Ascending aorta (tissue), 2 donors: ENCODE results near the gene SART3. TPM values are rescaled to one million over a fixed set of nuclear protein-coding genes. Genes with fewer than 3 reads are reported as not detected.

Experiments used
- DNase-seq, 2 donors: peaks; one replicate each; pipeline ENCODE4 v3.0.0-alpha.2; 2019; ENCODE audit warnings: low spot score in 2 of 2
- H3K27ac ChIP-seq, 2 donors: fragments of 200-600 bp; sonication (generic); one replicate each; pipeline ENCODE4 v1.5.1; 2016 to 2017; ENCODE audit warnings: mild to moderate bottlenecking in 1 of 2
- H3K27me3 ChIP-seq: fragments of 200-600 bp; sonication (generic); one replicate; pipeline ENCODE4 v1.5.1; 2017
- H3K36me3 ChIP-seq, 2 donors: fragments of 200-600 bp; sonication (generic); one replicate each; pipeline ENCODE4 v1.5.1; 2016
- H3K4me1 ChIP-seq, 2 donors: fragments of 200-600 bp; sonication (generic); one replicate each; pipeline ENCODE4 v1.5.1; 2016 to 2017; ENCODE audit warnings: mild to moderate bottlenecking in 1 of 2
- H3K4me3 ChIP-seq, 2 donors: fragments of 200-600 bp; sonication (generic); one replicate each; pipeline ENCODE4 v1.5.1; 2016 to 2017; ENCODE audit warnings: mild to moderate bottlenecking in 1 of 2
- H3K9me3 ChIP-seq, 2 donors: fragments of 200-600 bp; sonication (generic); one replicate each; pipeline ENCODE4 v1.5.1; 2016
- CTCF ChIP-seq, 3 experiments: fragments of 200-600 bp in 2 of 3; fragments of 450-650 bp in 1 of 3; sonication (generic) in 2 of 3; IDR thresholded peaks; one replicate each; pipeline ENCODE4 v1.5.1; 2016 to 2019; ENCODE audit warnings: antibody characterized with exemption in 3 of 3, mild to moderate bottlenecking in 1 of 3, moderate library complexity in 1 of 3
- intact Hi-C: fragments of 100-400 bp; cut with DNase I; formaldehyde crosslinking; loops from one replicate; pipeline ENCODE4 v1.15.1; 2023
- total RNA-seq: library from RNA; depleted of rRNA; stranded (reverse); fragments of >200 nt; gene quantifications from one replicate; pipeline ENCODE4 v1.1.0, GENCODE V29; 2016

Gene SART3
- total RNA-seq, 1 donor from 2014 or later, result 22.9 TPM

- TF ChIP-seq CTCF (IDR thresholded peaks at IDR 0.05), result no peak
- H3K9me3 ChIP-seq, result no peaks in the 10 kb centered on the region
- no peak overlapping the region for H3K4me3 ChIP-seq
- no peaks in the 10 kb centered on the region for H3K4me1 ChIP-seq
- intact Hi-C loops, result no loop called here
- no peak overlapping the region for H3K27ac ChIP-seq
- H3K27me3 ChIP-seq, result no peaks in the 10 kb centered on the region
- DNase-seq, result no peak
- H3K36me3 ChIP-seq, result no peaks in the 10 kb centered on the region
These were observed 28.9 kb upstream of the SART3 start for GRCh38 chr12:108589840-108590229.

- DNase-seq, result no peak
These were observed 28.3 kb upstream of the SART3 start for GRCh38 chr12:108589028-108589839.

GRCh38 chr12:108587826-108588225 is 26.9 kb upstream of the SART3 start:
- Histone ChIP-seq H3K27me3 (no peaks in the 10 kb centered on the region), H3K36me3 (no peaks in the 10 kb centered on the region), H3K27ac (no peak overlapping the region), H3K9me3 (no peaks in the 10 kb centered on the region), H3K4me1 (no peaks in the 10 kb centered on the region), H3K4me3 (no peak overlapping the region)
- intact Hi-C loops, result no loop called here
- no peak for TF ChIP-seq CTCF (IDR thresholded peaks at IDR 0.05)
- DNase-seq, result no peak

More at GRCh38 chr12:108589028-108589839, 28.3 kb upstream of the SART3 start:
- no peak overlapping the region for H3K27ac ChIP-seq
- TF ChIP-seq CTCF (IDR thresholded peaks at IDR 0.05), result no peak
- H3K9me3 ChIP-seq, result no peaks in the 10 kb centered on the region
- H3K36me3 ChIP-seq, result no peaks in the 10 kb centered on the region
- no peaks in the 10 kb centered on the region for H3K27me3 ChIP-seq
- H3K4me3 ChIP-seq, result no peak overlapping the region
- intact Hi-C loops, result no loop called here
- H3K4me1 ChIP-seq, result no peaks in the 10 kb centered on the region

GRCh38 chr12:108586306-108586705 is 25.3 kb upstream of the SART3 start:
- no peaks in the 10 kb centered on the region for H3K36me3 ChIP-seq
- intact Hi-C loops, result no loop called here
- no peak for DNase-seq
- H3K4me1 ChIP-seq, result no peaks in the 10 kb centered on the region
- H3K9me3 ChIP-seq, result no peaks in the 10 kb centered on the region
- TF ChIP-seq CTCF (IDR thresholded peaks at IDR 0.05), result no peak
- H3K27me3 ChIP-seq, result no peaks in the 10 kb centered on the region
- no peak overlapping the region for H3K27ac ChIP-seq
- H3K4me3 ChIP-seq, result no peak overlapping the region

GRCh38 chr12:108585864-108586263 is 24.9 kb upstream of the SART3 start:
- no peak overlapping the region for H3K4me3 ChIP-seq
- H3K27ac ChIP-seq, result no peak overlapping the region
- intact Hi-C loops, result no loop called here

More at GRCh38 chr12:108585864-108586263, 24.9 kb upstream of the SART3 start:
- Histone ChIP-seq H3K4me1 (no peaks in the 10 kb centered on the region), H3K9me3 (no peaks in the 10 kb centered on the region), H3K36me3 (no peaks in the 10 kb centered on the region), H3K27me3 (no peaks in the 10 kb centered on the region)
- no peak for TF ChIP-seq CTCF (IDR thresholded peaks at IDR 0.05)
- no peak for DNase-seq
